CD14-positive monocyte (primary cell): ENCODE data around the gene CFAP299. TPM values are rescaled to one million over a fixed set of nuclear protein-coding genes. Genes with fewer than 3 reads are reported as not detected.

Source experiments
- DNase-seq, 3 donors: peaks; one replicate each; pipeline ENCODE4 v3.0.0-alpha.2; 2011 to 2022
- H2AFZ ChIP-seq: 2 replicates; pipeline ENCODE4 v1.6.0; 2012; ENCODE audit warnings: mild to moderate bottlenecking, low read depth, low read length, inconsistent platforms; ENCODE audit not compliant: insufficient read depth, poor library complexity, severe bottlenecking
- H3K27ac ChIP-seq, 2 donors: 1 replicate in 1 of 2; 2 replicates in 1 of 2; pipeline ENCODE4 v1.5.1; 2012 to 2013; ENCODE audit warnings: low read length in 2 of 2, control low read depth in 1 of 2, inconsistent platforms in 1 of 2, low read depth in 1 of 2, mild to moderate bottlenecking in 1 of 2
- H3K27me3 ChIP-seq, 2 donors: one replicate each; pipeline versions ENCODE4 v1.6.0 to v1.6.1; 2011 to 2013; ENCODE audit warnings: low read length in 2 of 2; ENCODE audit not compliant: control insufficient read depth in 2 of 2, insufficient read depth in 2 of 2
- H3K36me3 ChIP-seq, 2 donors: replicated peaks in 1 of 2; 1 replicate in 1 of 2; 2 replicates in 1 of 2; pipeline versions ENCODE4 v1.5.1 to v1.6.1; 2012 to 2013; ENCODE audit warnings: low read length in 2 of 2, control low read depth in 1 of 2, inconsistent platforms in 1 of 2, mild to moderate bottlenecking in 1 of 2; ENCODE audit not compliant: insufficient read depth in 2 of 2, control insufficient read depth in 1 of 2
- H3K4me1 ChIP-seq, 2 donors: 1 replicate in 1 of 2; 2 replicates in 1 of 2; pipeline versions ENCODE4 v1.5.1 to v1.6.1; 2012 to 2013; ENCODE audit warnings: low read length in 2 of 2, control low read depth in 1 of 2, inconsistent platforms in 1 of 2, mild to moderate bottlenecking in 1 of 2, moderate library complexity in 1 of 2; ENCODE audit not compliant: insufficient read depth in 2 of 2, control insufficient read depth in 1 of 2
- H3K4me2 ChIP-seq: replicated peaks from 2 replicates; pipeline ENCODE3; 2012; ENCODE audit warnings: low read length, moderate library complexity, mild to moderate bottlenecking; ENCODE audit not compliant: poor library complexity, severe bottlenecking; ENCODE audit errors: extremely low read depth
- H3K4me3 ChIP-seq, 3 experiments: fragments of 200-600 bp in 1 of 3; sonication (generic) in 1 of 3; replicated peaks in 1 of 3; 1 replicate in 2 of 3; 2 replicates in 1 of 3; pipeline ENCODE4 v1.5.1; 2011 to 2013; ENCODE audit warnings: low read length in 3 of 3, mild to moderate bottlenecking in 3 of 3, control low read depth in 2 of 3, low read depth in 2 of 3, inconsistent platforms in 1 of 3, moderate library complexity in 1 of 3
- H3K79me2 ChIP-seq: 2 replicates; pipeline ENCODE4 v1.6.0; 2012; ENCODE audit warnings: mild to moderate bottlenecking, control low read depth, inconsistent platforms, low read length, moderate library complexity; ENCODE audit not compliant: insufficient read depth
- H3K9ac ChIP-seq: 2 replicates; pipeline ENCODE4 v1.6.0; 2017; ENCODE audit warnings: low read length, mild to moderate bottlenecking; ENCODE audit not compliant: insufficient read depth, poor library complexity, severe bottlenecking
- H3K9me3 ChIP-seq, 2 donors: replicated peaks in 1 of 2; 1 replicate in 1 of 2; 2 replicates in 1 of 2; pipeline versions ENCODE4 v1.5.1 to v1.6.1; 2012 to 2013; ENCODE audit warnings: low read length in 2 of 2, control low read depth in 1 of 2; ENCODE audit not compliant: control insufficient read depth in 1 of 2, insufficient read depth in 1 of 2
- H4K20me1 ChIP-seq: 2 replicates; pipeline ENCODE4 v1.6.0; 2012; ENCODE audit warnings: mild to moderate bottlenecking, low read length, control low read depth, moderate library complexity; ENCODE audit not compliant: insufficient read depth
- H3K27ac Mint-ChIP-seq, 7 donors: one replicate each; pipeline ENCODE4 v1.8.0; 2020; ENCODE audit warnings: mild to moderate bottlenecking in 7 of 7, mixed read lengths in 7 of 7, moderate library complexity in 6 of 7, inconsistent platforms in 2 of 7
- H3K27me3 Mint-ChIP-seq, 3 donors: one replicate each; pipeline ENCODE4 v1.8.0; 2021 to 2022; ENCODE audit warnings: low read depth in 3 of 3, mild to moderate bottlenecking in 3 of 3, mixed read lengths in 3 of 3, moderate library complexity in 3 of 3, inconsistent platforms in 1 of 3
- H3K36me3 Mint-ChIP-seq, 2 donors: one replicate each; pipeline ENCODE4 v1.8.0; 2020; ENCODE audit warnings: mixed read lengths in 2 of 2, inconsistent platforms in 1 of 2, mild to moderate bottlenecking in 1 of 2
- H3K4me1 Mint-ChIP-seq: one replicate; pipeline ENCODE4 v1.8.0; 2020; ENCODE audit warnings: mild to moderate bottlenecking, mixed read lengths
- H3K4me3 Mint-ChIP-seq, 2 donors: one replicate each; pipeline ENCODE4 v1.8.0; 2020; ENCODE audit warnings: mild to moderate bottlenecking in 2 of 2, mixed read lengths in 2 of 2, moderate library complexity in 1 of 2
- H3K9me3 Mint-ChIP-seq, 7 donors: one replicate each; pipeline ENCODE4 v1.8.0; 2020 to 2022; ENCODE audit warnings: mixed read lengths in 7 of 7, mild to moderate bottlenecking in 6 of 7, moderate library complexity in 6 of 7, inconsistent platforms in 2 of 7
- WGBS: methylation state at CpG from one replicate; pipeline ENCODE4 v1.1.5; 2013; ENCODE audit warnings: missing lambda C conversion rate; ENCODE audit not compliant: insufficient coverage; 5-methylcytosine and 5-hydroxymethylcytosine counted together
- intact Hi-C, 2 donors: fragments of 100-400 bp; cut with micrococcal nuclease; formaldehyde crosslinking; loops; one replicate each; pipeline versions ENCODE4 v1.15.0 to v1.15.1; 2023
- polyA plus RNA-seq, 3 donors: library from polyadenylated mRNA; depleted of rRNA in 1 of 3; unstranded in 2 of 3; stranded (reverse) in 1 of 3; fragments of 300-500 nt in 2 of 3; fragments of >200 nt in 1 of 3; fragmentation: Illumina TruSeq in 2 of 3; gene quantifications; 1 replicate in 2 of 3; 2 replicates in 1 of 3; pipeline ENCODE4 v1.2.3, GENCODE V29; 2012 to 2021
- TF ChIP-seq, protein P1 (sequence below): fragments of 200-600 bp; IDR thresholded peaks from one replicate; pipeline ENCODE4 v1.8.0; 2022; ENCODE audit warnings: antibody characterized with exemption, mild to moderate bottlenecking

The CFAP299 gene
- polyA plus RNA-seq, 3 donors, result not detected

DNA sequence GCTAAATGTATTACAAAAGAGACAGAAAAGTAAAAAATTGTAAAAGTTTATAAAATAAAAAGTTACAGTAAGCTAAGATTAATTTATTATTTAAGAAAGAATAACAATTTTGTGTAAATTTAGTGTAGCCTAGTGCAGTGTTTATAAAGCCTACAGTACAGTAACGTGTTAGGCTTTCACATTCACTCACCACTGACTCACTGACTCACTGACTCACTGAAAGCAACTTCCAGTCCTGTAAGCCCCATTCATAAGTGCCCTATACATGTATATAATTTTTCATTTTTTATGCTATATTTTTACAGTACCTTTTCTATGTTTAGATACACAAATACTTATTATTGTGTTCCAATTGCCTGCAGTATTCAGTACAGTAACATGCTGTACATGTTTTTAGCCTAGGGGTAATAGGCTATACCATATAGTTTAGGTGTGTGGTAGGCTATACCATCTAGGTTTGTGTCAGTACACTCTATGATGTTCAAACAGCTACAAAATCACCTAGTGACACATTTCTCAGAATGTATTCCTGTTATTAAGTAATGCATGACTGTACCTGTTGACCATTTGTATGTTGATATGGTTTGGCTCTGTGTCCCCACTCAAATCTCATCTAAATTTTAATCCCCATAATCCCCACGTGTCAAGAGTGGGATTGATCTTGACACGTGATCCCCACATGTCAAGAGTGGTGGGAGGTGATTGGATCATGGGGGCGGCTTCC, 57.9 kb downstream of the CFAP299 start:
- Histone ChIP-seq H3K9ac (no peak overlapping the region), H3K27ac (no peak overlapping the region), H3K79me2 (no peaks in the 10 kb centered on the region), H3K27me3 (no peaks in the 10 kb centered on the region), H3K4me1 (no peaks in the 10 kb centered on the region), H3K4me3 (no peak overlapping the region), H3K36me3 (no peaks in the 10 kb centered on the region), H3K4me2 (no peak overlapping the region), H2AFZ (no peak overlapping the region), H4K20me1 (no peaks in the 10 kb centered on the region), H3K9me3 (no peaks in the 10 kb centered on the region)
- no CpG with 5 or more reads among the region's 4 CpGs for WGBS
- intact Hi-C loops, result no loop called here
- H3K4me1 Mint-ChIP-seq, result no peaks in the 10 kb centered on the region
- H3K27me3 Mint-ChIP-seq, result no peaks in the 10 kb centered on the region
- no peak overlapping the region for H3K27ac Mint-ChIP-seq
- no peaks in the 10 kb centered on the region for H3K36me3 Mint-ChIP-seq
- DNase-seq, result no peak
- H3K9me3 Mint-ChIP-seq, result peaks cover 0 to 7% (median 2%) of the 10 kb centered on the region in 7 donors
- no peak overlapping the region for H3K4me3 Mint-ChIP-seq
- TF ChIP-seq, protein P1, sequence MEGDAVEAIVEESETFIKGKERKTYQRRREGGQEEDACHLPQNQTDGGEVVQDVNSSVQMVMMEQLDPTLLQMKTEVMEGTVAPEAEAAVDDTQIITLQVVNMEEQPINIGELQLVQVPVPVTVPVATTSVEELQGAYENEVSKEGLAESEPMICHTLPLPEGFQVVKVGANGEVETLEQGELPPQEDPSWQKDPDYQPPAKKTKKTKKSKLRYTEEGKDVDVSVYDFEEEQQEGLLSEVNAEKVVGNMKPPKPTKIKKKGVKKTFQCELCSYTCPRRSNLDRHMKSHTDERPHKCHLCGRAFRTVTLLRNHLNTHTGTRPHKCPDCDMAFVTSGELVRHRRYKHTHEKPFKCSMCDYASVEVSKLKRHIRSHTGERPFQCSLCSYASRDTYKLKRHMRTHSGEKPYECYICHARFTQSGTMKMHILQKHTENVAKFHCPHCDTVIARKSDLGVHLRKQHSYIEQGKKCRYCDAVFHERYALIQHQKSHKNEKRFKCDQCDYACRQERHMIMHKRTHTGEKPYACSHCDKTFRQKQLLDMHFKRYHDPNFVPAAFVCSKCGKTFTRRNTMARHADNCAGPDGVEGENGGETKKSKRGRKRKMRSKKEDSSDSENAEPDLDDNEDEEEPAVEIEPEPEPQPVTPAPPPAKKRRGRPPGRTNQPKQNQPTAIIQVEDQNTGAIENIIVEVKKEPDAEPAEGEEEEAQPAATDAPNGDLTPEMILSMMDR, result no peak

DNA sequence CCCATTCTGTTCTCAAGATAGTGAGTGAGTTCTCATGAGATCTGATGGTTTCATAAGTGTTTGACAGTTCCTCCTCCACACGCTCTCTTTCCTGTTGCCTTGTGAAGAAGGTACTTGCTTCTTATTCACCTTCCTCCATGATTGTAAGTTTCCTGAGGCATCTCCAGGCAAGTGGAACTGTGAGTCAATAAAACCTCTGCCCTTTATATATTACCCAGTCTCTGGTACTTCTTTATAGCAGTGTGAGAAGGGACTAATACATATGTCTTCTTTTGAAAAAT, 58.4 kb downstream of the CFAP299 start:
- no peak overlapping the region for H3K27ac ChIP-seq
- whole genome bisulfite sequencing, result no CpG with 5 or more reads among the region's 1 CpG
- TF ChIP-seq, protein P1, result no peak
- H3K36me3 ChIP-seq, result no peaks in the 10 kb centered on the region
- H3K4me1 ChIP-seq, result no peaks in the 10 kb centered on the region
- H3K4me3 Mint-ChIP-seq, result no peak overlapping the region
- no peaks in the 10 kb centered on the region for H3K79me2 ChIP-seq
- no peaks in the 10 kb centered on the region for H3K9me3 ChIP-seq
- peaks cover under 1 to 10% (median 4%) of the 10 kb centered on the region in 7 donors for H3K9me3 Mint-ChIP-seq
- H3K36me3 Mint-ChIP-seq, result no peaks in the 10 kb centered on the region
- H3K27me3 Mint-ChIP-seq, result no peaks in the 10 kb centered on the region
- H3K4me1 Mint-ChIP-seq, result no peaks in the 10 kb centered on the region
- no peak overlapping the region for H3K4me3 ChIP-seq
- no peak overlapping the region for H3K27ac Mint-ChIP-seq
- no peak for DNase-seq
- intact Hi-C loops, result no loop called here
- H3K9ac ChIP-seq, result no peak overlapping the region
- H2AFZ ChIP-seq, result no peak overlapping the region
- H3K27me3 ChIP-seq, result no peaks in the 10 kb centered on the region
- no peak overlapping the region for H3K4me2 ChIP-seq
- H4K20me1 ChIP-seq, result no peaks in the 10 kb centered on the region
